HG03159 (cell line): ENCODE measurements around the gene LCN15.
A peak's percentile ranks its signal among the peaks of the same experiment; 100 is the strongest.

ENCODE experiments used
- ATAC-seq: cut with Tn5 transposase; IDR thresholded peaks from one replicate; pipeline ENCODE4 v1.9.1; 2021; ENCODE audit warnings: mild to moderate bottlenecking, moderate library complexity; ENCODE audit not compliant: unreplicated experiment

The LCN15 gene

GRCh38 chr9:136741883-136742571 lies 22.3 kb downstream of the LCN15 start:
- ATAC-seq, result no peak

- no peak for ATAC-seq
Observed at GRCh38 chr9:136740971-136741882, 23.1 kb downstream of the LCN15 start.

DNA sequence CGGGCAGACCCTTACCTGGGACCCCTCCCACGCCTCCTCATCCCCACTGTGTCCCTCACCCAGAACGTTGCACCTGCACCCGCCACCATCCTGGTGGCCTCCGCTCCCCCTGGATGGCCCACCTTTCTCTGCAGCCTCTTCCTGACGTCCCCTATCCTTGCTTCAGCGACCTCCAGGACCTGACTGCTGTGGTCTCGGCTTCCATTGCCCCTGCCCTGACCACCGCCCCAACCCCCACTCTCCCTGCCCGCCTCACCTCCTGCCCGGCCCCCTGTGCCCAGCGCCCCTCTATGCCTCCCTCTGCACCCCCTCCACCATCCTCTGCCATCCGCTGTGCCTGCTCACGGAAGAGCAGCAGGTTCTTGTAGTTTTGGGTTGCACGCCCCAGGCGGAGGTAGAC lies 23.8 kb downstream of the LCN15 start:
- no peak for ATAC-seq

DNA sequence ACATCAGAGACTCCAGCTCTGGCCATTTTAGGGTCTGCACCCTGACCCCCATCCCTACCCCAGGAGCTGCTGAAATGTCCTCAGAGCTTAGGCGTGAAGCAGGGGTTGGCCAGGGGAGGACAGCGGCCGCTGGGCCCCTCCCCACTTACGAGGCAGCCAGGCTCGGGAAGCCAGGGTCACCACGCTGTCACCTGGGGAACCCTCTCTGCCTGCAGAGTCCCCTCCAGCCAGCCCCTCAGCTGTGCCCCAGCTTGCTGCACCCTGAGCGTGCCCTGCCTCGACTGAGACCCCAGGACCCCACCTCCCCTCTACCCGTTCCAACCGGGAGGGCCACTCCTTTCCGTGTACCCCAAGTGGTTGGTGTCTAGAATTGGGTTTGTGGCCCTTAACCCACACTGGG lies 24.2 kb downstream of the LCN15 start:
- no peak for ATAC-seq

DNA sequence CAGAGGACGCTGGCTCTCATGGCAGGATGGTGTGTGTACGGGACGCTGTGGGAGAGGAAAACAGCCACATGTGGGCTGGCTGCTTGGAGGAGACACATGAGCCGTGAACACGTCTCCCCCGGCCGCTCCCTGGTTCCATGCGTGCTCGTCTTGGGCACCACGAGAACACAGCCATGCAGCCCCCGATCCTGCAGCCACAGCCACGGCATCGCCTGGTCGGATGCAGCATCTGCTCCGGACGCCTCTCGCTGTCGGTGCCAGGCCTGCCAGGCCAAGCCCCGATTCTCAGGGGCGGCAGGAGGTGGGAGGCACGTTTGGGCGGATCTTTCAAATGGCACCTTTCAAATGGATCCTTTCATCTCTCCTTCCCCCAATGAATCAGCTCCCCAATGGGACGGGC lies 24.8 kb downstream of the LCN15 start:
- ATAC-seq, result no peak

DNA sequence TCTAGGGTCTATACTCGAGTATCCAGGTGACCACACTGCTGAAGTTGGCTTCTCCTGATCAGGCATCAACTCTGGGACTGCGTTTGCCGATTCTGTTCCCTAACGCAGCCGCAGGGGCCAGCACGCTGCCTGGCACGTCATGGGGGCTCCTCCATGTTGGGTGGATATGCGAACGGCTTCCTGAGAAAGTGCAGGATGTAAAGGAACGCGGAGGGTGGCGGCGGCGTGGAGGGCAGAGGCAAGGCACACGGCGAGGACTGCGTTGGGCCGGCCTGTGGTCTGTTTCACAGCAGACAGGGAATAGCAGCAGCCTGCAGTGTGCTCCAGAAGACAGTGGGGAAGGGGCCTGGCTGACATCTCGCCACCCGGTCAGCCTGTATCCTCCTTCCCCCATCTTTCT lies 25.4 kb downstream of the LCN15 start:
- ATAC-seq, result no peak

GRCh38 chr9:136735812-136736480 lies 28.4 kb downstream of the LCN15 start:
- no peak for ATAC-seq

DNA sequence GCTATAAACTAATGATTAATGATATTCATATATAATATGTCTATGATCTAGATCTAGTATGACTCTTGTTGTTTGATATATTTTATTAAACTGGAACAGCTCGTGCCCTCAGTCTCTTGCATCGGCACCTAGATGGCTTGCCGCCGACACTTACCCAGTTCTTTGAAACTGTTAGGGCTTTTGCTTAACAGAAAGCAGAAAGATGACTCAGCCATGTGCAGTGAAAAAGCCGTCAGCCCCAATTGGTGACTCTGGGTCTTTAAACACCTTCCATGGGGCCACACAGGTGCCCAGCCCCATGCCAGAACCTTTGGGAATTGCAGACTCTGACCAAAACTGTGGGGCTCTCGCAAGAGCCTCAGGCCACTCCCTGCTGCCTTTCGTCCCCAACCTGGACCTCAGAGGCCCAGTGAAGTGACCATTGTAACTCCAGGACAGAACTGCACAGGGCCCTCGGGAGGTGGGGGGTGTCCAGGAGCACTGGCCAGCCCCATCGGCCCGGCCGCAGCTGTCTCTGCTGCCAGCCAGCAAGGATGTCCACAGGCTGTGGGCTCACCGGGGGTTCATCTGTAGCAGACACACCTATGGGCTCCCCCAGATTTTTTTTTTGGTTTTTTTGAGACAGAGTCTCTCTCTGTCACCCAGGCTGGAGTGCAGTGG lies 29.4 kb downstream of the LCN15 start:
- no peak for ATAC-seq

DNA sequence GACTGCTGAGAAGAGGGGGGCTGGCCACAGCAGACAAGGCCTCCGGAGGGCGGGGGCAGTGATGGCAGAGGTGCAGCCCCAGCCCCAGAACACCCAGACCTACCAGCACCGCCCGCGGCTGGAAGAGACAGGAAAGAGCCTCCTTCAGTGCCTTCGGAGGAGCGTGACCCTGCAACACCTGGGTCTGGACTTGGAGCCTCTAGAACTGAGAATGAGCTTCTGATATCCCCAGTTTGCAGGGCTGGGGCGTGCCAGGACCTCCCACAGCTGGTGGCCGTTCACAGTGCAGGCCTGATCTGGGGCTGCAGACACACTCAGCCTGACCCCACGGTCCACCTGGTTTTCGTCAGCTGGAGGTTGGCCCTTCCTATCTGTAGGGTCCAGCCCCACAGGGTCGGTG lies 30.7 kb downstream of the LCN15 start:
- no peak for ATAC-seq

DNA sequence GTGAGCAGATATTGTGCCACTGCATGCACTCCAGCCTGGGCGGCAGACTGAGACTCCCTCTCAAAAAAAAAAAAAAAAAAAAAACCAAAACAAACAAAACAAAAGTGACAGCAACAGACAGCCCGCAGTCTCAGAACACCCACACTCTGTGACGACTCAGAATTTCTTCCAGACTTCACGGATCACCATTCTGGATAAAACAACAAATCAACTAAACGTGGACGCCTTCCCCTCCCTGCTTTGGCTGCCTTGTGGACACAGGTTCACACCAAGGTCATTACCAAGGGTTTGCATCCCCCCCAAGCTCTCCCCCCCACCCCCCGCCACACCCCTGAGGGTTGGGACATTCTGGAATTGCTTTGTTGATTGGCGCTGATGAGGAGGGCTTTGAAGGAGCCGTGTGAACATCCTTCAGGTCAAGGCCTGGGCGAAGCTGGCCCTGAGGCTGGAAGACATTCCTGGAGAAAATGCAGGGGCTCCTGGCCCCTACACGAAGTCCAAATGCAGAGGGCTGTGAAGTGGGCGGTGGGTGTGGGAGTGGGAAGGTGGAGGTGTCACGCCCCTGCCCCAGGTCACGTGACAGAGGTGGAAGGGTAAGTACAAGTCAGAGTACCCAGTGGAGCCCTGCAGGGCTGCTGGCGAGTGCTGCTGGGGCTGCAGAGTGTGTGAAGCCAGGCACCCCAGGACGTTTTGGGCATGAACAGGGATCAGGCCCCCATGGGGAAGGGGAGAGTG lies 31.7 kb downstream of the LCN15 start:
- ATAC-seq, result no peak

GRCh38 chr9:136729926-136730325 lies 34.4 kb downstream of the LCN15 start:
- no peak for ATAC-seq

DNA sequence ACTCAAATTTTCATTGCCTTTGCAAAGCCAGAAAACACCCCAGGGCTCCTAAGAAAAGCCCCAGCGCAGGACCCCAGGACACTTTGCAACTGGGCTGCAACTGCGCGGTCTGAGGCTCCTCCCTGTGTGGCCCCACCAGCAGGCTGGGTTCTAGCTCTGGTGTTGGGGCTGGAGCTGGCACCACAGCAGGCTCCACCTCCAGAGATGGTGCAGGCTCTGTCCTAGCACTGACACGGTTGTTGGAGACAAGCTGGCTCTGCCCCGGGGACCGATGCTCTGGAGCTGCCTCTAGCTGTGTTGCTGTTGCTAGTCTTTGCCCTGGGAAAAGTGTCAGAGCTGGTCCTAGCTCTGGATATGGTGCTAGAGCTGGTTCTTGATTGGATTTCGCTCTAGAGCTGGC lies 35.2 kb downstream of the LCN15 start:
- ATAC-seq, result no peak

- ATAC-seq, result peak; percentile 15
Observed at GRCh38 chr9:136728548-136729123, 35.7 kb downstream of the LCN15 start.

DNA sequence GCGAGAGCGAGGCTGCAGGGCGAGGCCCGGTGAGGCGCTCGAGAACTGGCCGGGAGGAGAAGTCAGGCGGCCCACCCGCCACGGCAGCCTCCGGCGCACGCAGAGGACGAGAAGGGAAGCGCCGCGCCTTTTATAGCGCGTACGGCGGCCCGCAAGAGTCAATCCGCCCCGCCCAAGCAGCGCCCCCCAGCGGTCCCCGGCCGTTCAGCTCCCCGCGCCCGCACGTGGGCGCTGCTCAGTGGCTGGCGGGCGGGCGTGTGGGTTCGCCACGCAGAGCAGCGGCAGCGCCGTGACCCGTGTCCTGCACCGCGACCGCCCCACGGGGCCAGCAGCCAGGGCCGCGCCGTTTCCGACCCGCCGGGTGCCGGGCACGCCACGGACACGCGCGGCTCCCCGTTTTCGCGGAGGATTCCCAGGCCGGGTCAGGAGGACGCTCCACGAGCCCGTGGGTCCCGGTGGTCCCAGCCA lies 36.2 kb downstream of the LCN15 start:
- ATAC-seq, result peak; percentile 65

DNA sequence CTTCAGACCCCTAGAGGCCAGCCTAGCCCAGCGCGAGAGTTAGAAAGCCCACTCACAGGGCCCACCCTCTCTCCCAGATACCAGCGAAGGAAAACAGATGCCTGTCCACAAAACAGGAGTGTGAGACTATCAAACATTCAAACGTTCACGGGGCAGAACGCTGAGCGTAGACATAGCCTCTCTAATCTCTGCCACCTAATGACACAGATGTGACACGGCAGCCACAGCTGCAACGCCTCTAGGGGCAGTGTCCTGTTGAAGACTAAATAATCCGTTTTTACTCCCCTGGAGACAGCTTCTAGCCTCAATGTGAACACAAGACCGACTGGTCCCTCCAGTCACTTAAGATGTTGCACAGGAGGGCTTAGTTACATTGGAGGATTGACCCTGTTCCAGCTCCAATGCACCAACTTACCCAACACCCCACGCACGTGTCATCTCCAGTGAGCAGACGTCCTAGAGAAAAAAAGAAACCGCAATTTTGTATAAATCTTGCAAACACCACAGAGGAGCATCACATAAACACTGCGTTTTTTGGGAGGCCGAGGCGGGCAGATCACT lies 37.6 kb downstream of the LCN15 start:
- ATAC-seq, result no peak

DNA sequence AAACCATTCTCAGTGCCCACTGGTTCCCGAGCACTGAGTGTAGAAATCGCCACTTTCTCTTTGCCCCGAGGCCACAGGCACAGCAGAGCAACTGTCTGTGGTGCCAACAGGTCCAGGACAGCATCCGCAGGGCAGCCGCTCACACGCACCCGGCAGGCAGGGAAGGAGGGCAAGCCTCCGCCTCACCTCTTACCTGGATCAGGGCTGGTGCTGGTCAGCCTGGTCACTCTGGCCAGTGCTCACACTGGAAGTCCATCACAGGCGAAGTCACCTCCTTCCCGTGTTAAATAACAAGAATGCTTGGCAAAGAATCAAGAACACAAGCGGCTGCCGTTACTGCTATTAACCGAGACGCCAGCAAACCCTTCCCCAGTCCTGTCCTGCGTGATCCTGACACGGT lies 38.2 kb downstream of the LCN15 start:
- ATAC-seq, result no peak

- no peak for ATAC-seq
Observed at GRCh38 chr9:136725612-136726011, 38.7 kb downstream of the LCN15 start.

- ATAC-seq, result no peak
Observed at GRCh38 chr9:136724772-136725171, 39.5 kb downstream of the LCN15 start.

GRCh38 chr9:136723989-136724388 lies 40.3 kb downstream of the LCN15 start:
- no peak for ATAC-seq
